GM19397 (cell line): ENCODE measurements around the gene NHS.

Experiments
- ATAC-seq: cut with Tn5 transposase; IDR thresholded peaks from one replicate; pipeline ENCODE4 v1.9.1; 2021; ENCODE audit warnings: mild to moderate bottlenecking, moderate library complexity; ENCODE audit not compliant: unreplicated experiment

Gene NHS

DNA sequence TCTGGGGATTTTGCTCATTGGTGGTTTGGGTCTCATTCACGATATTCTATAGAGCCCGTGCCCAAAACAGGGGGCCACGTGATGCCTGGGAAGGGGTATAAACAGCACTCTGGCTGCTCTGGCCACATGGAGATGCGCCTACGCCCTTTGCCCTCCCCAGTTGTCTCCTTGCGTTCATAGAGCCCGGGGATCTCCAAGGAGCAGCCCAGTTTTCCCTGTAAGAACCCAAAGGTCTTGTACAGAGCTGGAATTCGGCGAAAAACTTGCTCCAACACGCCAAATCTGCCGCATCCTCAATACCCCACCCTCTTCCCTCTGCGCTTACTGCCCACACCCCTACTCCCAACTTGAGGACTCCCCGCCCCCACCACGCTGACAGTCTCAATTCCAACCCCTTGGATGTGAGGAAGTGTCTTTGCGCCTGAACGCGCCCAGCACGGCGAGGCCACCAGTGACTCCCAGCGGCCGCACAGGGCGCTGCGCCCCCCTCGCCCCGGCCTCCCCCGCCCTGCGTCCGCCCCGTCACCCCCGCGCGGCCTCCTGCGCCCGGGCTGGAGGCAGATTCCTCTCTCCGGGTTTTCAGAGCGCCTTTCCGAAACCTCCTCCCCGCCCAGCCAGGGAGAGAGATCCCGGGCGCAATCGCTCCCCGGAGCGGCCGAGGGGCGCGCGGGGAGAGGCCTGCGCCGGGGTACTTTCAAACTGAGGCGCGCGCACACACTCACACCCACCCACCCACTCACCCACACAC lies at the start of gene NHS:
TSS of gene NHS (plus strand) at position 582 of the 748 bp plus-strand sequence. CDS start 558 bp downstream, outside the sequence.
- no peak for ATAC-seq

DNA sequence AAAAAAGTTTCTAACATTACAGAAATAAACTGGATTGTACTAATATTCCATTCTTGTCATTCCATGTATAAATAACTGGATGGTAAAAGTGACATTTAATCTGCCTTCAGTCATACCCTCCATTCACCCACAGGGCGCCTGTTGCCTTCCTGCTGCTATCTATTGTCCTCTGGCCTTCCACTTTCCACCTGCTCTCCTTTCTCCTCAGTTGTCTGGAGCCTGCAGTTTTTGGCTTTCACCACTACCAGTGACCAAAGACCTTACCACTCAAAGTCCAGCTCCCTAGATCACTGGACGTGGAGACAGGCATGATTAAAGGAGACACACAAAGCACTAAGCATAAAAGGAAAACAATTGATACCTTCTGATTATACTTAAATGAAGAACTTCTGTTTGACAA lies 46.2 kb upstream of the NHS start:
- no peak for ATAC-seq

DNA sequence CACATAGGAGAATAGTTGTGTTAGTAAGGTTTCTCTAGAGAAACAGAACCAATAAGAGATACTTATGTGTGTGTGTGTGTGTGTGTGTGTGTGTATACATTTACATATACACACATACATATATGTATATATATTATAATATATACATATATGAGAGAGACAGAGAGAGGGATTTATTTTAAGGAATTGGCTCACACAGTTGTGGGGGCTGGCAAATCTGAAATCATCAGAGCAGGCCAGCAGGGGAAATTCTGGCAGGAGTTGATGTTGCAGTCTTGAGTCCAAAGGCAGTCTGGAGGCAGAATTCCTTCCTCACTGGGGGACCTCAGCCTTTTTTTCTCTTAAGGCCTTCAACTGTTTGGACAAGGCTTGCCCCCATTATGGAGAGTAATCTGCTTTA lies 38.6 kb upstream of the NHS start:
- ATAC-seq = no peak

DNA sequence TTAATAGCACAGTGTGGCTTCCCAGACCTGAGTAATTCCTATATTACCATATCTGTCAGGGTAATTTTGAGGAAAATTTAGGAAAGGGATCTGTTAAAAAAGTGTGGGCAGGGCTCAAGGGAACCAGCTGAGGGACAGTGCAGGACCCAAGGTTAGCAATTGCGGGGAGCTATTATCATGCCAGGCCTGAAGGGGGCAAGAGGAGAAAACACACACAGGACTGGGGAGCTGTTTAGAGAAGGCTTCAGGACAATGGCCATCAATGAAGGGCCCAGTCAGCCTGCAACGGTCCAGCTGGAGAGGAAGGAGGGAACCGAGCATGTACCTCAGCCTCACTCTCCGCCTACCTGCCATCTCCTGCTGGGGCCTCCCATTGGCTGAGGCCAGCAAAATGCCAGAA lies 19.0 kb upstream of the NHS start:
- no peak for ATAC-seq

DNA sequence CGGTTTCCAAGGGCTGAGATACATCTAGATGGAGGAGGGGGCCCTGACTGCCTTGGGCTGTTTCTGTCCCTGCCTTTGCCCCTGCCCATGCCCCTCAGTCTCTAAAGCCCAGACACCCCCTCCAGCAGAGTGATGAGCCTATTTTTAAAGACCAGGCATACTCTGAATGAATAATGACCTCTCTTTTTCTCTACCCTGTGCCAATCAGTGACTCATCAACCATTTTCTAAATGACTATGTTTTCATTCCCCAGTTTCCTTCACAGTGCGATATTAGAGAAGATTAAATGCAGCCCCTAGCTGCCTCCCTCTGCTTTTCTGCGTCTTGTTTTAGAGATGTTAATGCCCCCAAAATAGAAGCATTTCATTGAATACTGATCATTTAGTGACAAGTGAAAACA lies 15.5 kb upstream of the NHS start:
- ATAC-seq = no peak

DNA sequence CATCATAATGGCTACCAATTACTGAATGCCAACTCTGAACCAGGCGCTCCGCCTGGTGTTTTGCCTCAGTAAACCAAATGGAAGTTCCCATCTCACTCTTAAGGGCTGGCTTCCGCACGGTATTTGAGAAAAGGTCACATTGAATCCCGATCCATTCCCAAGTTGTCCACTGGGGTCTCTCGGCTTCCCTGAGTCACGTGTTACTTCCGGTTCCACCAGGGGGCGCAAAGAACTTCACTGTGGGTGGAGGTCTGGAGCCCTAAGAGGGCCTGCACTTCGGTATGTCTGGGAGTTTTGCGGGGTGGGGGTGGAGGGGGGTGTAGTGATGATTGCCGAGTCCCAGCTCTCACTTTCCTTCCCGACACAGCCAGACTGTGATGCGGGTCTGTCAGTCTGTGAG lies 13.4 kb upstream of the NHS start:
- no peak for ATAC-seq

DNA sequence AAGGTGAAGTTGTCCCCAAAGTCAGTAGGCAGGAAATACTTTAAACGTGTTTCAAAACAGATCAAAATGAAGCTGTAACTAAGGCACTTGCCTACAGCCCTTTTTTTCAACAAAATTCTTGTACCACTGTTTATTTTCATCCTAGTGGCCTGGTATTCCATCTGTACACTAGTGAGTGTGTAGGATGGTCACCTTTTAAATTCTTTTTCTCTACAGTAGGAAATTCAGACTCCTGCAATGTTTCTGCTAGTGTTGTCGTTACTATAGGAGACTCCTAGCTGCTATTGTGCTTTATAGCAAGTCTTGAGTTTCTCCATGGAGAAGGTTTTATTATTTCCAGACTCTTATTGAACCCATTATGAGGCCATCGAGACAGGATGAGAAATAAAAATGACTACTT lies 7.0 kb upstream of the NHS start:
- no peak for ATAC-seq

DNA sequence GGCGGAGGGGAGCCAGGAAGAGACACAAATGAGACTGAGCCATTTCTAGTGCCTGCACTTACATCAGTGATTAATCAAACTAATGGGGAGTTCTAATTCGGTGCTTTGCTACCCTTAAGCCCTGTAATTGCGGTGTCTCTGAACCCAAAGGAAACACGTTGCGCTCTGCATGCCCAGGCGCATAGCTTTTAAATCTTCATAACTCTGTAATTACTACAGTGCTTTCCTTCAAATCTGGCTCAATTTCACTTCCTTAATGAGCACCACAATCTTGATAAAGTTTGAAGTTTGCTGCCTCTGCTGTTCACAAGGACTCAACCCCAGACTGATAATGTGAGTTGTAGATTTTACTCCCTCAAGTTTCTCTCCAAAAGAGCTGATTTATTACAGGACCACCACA lies 5.7 kb upstream of the NHS start:
- no peak for ATAC-seq

DNA sequence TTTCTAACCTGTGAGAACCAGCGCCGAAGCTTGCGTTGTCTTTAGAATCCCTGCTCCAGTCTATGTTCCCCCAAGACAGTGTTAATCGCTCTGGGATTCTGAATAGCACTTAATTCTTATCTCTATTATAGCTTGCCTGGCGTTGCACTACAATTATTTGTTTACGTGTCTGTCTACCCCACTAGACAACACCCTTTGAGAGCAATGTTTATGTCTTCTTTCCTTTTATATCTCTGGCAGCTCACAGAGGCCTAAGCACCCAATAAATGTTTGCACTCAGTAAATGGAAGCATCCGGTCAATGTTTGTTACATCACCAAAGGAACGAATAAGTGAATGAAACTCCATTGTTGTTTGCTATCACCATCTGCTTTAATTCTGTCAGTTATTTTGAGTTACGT lies 4.8 kb upstream of the NHS start:
- no peak for ATAC-seq

DNA sequence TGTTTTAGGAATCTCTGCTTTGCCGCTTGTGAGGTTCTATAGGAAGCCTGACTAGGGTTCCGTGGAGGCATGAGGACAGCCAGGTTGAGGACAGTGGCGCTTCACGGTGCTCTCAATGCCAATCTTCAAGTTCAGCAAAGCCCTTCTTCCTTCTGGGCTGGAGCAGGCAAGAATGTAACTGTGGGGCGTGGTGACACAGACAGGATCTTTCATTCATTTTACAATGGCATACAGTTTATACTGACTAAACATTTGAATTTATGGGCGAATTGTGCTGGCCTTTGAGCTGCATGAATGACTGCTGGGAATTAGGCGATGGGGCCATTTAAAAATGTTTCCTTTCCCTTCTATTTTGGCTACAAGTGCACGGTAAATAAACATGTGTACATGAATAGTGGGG lies 2.9 kb upstream of the NHS start:
- ATAC-seq = no peak

DNA sequence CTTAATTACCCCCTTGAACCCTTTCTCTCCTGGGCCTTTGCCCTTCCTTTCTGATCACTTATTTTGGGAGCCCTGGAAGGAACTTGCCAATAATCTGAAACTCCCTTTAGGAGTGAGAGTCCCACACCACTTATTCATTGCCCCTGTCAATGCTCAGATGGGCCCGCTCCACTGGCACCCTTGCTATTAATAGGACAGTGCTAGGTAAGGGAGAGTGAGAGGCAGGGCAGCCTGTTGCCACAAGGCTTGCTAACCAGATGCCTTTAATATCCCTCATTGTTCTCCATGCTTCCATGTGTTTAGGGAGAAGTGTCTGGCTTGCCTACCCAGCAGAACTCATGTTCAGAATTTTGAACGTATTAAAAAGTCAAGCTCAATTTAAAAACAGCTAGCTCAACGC lies 1.7 kb upstream of the NHS start:
- ATAC-seq = no peak

DNA sequence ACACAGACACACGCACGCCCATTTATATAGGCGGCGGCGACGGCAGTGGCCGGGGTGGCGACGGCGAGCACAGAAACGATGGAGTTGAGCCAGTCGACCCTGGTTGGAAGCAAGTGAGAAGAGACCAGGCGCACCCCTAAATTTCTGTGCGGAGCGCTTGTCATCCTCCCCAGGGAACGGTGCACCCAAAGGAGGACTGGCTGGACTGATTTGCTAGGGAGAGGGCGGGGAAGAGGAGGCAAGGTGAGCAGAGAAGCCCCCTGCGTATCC lies 302 bp downstream of the NHS start:
- no peak for ATAC-seq

DNA sequence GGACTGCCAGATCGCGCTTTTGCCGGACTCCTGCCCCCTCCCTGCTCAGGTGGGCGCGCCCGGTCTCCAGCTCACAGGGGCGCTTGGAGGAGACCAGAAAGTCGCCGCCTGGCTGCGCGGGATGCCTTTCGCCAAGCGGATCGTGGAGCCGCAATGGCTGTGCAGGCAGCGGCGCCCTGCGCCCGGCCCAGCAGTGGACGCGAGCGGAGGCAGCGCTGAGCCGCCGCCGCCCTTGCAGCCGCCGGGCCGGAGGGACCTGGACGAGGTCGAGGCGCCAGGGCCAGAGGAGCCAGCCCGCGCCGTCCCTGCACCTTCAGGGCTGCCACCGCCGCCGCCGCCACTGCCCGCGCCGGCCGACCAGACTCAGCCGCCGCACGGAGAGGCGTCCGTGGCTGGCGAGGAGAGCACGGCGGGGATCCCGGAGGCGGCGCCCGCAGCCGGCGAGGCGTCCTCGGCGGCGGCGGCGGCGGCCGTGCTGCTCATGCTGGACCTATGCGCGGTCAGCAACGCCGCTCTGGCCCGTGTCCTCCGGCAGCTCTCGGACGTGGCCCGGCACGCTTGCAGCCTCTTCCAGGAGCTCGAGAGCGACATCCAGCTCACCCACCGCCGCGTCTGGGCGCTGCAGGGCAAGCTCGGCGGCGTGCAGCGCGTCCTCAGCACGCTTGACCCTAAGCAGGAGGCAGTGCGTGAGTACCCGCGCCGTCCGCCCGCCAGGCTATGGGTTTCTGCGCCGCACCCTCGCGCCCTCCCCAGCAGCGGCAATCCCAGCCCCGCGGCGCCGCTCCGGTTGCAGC lies 834 bp downstream of the NHS start:
- ATAC-seq = no peak

DNA sequence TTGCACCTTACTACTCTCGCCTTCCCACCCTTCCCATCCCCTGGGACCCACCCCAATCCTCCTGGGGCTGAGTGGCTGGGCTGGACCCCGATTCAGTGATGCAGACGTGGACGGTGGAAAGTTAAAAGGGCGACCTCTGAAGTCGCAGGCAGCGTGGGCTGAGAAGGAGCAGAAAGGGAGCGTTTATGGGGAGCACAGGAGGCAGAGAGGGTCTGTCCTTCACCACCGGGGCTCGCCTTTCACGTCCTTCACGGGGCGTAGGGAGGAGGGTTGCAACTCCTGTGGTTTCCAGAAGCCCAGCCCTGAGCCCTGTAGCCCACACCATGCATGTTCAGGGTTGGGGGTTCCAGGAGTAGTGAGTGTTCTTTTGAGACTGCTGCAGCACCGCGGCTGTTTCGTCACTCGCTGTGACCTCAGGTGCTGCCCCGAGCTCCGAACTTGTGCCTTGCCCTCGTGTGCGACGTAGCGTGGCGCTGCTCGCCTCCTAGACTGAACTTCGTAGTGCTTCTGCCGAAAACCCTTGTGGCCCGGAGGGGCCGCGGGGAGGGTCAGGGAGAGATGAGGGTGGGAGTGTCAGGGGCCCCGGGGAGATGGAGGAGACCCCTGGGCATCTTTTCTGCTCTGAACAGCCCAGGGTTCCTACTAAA lies 1.6 kb downstream of the NHS start:
- ATAC-seq = no peak

DNA sequence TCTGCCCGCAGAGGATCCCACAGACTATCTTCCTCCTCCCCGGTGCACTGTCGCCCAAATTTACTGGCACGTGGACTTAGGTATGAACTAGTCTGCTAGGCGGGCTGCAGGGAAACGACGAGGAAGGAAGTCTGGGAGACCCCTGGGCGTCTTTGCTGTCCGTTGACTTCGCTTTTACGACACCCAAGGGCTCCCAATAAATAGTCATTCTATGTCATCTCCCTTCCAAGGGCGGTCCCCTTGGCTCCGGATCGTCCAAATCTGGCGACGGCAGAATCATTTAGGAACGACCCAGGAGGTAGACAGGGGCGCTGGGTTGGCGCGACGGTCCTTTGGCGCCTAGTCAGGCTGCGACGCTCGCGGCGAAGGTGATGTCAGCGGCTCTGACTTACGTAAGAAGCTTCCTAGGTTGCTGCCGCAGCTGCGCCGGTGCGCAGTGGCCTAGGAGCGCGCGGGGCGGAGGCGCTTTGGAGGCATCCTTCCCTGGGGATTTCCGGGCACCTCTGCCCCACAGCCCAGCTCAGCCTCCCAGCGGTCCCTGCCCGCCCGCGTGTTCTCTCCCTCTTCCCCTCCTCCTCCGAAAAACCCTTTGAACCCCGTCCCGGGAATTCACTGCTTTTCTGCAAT lies 2.2 kb downstream of the NHS start:
- no peak for ATAC-seq

DNA sequence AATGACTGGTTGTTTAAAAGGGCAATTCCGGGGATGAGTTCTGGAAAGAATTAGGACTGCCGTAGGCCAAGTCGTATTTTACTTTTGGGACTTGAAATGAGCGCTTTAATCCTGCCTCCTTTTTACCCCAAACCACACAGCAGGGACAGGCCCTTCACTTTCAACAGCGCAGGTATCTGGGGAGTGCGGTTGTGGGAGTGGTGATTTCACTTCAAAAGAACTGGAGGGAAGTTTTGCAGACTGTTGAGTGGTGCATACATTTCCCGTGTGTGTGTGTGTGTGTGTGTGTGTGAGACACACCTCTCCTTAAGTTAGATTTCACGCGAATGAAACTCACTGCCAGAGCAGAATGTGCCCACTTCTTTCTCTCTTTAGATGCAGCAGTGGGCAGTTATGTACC lies 2.8 kb downstream of the NHS start:
- no peak for ATAC-seq

DNA sequence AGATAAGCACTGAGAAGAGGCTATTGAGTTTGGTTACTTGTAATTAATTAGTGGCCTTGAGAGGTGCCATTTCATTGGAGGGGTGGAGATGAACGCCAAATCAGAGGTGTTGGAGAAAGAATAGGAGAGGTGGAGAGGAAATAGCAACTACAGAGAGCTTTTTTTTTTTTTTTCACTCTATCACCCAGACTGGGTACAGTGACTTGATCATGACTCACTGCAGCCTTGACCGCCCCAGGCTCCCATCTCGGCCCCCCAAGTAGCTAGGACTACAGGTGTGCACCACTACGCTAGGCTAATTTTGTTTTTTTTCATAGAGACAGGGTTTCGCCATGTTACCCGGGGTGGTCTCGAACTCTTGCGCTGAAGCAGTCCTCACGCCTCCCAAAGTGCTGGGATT lies 5.2 kb downstream of the NHS start:
- no peak for ATAC-seq

DNA sequence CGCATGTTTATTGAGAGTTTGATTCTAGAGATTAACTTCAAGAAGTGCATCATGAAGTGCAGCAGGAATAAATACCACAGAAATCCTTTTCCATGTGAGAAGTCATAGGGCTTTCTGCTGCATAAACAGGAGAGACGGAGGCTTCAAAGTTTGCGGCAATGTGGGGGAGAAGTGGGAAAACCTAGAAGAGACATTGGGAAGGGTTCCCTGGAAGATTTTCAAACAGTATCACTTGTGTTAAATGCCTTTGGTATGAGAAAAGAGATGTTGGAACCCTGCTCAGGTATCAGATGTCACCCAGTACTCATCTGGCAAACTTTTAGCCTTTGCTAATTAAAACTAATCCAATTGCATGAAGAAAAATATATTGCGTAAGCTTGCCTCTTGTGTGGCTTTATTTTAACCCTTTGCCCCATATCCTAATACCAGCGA lies 15.4 kb downstream of the NHS start:
- no peak for ATAC-seq

DNA sequence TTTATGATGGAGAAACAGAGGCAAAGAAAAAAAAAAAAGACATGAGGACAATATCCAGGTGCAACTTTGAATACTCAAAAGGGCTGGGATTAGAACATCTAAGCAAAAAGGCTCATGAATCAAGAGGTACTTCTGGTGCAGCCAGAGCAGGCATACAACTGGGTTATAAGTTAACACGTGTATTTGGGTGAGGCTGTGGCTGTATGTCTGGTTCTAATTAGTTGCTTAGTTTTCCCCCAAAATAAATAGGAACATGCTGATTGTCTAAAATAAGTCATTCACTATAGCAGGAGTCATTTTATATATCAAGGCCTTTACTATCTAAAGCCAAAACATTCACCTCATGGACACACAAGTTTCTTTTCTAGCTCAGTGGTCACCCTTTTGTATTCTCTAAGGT lies 20.2 kb downstream of the NHS start:
- ATAC-seq = no peak

DNA sequence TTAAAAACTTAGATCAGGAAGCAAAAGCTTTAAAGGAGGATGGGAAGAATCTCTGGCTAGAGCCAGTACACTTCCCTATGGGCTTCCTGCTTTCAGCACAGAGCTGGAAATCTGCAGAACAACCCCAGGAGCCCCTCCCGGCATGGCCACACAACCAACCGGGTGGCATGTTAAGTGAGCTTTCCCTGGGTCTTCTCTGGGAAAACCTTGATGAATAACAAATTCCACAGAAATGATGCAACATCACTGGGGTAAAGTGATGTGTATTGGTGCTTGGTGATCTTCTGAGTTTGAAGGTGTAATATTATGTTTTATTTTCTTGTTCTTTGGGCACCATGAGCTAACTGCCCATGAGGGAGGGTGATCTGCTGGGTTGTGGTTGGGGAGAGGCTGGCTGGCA lies 22.1 kb downstream of the NHS start:
- ATAC-seq = no peak

DNA sequence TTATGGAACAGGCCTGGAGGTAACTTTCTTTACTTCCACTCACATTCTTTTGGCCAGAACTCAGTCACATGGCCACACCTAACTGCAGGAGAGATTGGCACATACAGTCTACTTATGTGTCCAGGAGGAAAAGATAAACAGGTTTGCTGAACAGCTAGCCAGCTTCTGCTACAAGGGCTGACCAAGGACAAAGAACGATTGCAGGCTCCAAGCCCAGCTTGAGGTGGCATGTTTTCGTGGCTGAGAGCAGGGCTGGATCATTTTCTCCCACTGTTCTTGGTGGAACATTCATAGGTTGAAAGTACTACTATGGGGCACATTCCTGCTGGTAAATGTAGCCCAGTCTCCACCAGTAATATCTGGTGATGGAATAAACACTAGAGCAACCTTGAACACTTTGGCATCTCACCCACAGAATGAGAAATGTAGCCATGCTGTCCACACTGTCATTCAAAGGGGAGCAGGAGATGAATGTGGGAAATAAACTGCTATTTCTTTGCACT lies 28.2 kb downstream of the NHS start:
- no peak for ATAC-seq

DNA sequence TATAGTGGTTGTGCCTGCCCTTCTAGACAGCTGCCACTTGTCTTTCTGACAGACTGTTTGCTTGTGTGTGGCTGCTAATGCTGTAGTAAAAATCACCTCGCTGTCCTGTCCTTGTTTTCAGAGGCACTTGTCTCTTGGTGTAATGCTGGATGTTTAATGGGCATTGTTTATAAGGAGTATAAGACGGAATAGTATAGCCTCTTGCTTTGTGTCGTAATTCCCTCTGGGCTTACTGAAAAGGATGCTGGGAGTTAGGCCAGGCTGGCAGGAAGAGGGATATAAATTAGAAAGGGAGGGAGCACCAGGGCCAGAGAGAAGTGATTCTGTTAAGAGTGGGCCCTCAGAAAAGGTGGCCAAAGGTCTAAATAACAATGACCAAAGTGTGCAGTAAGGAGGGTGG lies 29.0 kb downstream of the NHS start:
- ATAC-seq = no peak
